ENCODE results near the gene C10orf90.

GRCh38 chr10:126634911-126635310 lies 35.6 kb downstream of the C10orf90 start:
- TF ChIP-seq, protein P1, sequence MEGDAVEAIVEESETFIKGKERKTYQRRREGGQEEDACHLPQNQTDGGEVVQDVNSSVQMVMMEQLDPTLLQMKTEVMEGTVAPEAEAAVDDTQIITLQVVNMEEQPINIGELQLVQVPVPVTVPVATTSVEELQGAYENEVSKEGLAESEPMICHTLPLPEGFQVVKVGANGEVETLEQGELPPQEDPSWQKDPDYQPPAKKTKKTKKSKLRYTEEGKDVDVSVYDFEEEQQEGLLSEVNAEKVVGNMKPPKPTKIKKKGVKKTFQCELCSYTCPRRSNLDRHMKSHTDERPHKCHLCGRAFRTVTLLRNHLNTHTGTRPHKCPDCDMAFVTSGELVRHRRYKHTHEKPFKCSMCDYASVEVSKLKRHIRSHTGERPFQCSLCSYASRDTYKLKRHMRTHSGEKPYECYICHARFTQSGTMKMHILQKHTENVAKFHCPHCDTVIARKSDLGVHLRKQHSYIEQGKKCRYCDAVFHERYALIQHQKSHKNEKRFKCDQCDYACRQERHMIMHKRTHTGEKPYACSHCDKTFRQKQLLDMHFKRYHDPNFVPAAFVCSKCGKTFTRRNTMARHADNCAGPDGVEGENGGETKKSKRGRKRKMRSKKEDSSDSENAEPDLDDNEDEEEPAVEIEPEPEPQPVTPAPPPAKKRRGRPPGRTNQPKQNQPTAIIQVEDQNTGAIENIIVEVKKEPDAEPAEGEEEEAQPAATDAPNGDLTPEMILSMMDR (IDR thresholded peaks at IDR 0.05; ENCODE audit: low read depth, low read length, poor library complexity, severe bottlenecking) = no peak
- no peak for TF ChIP-seq EZH2phosphoT487 (IDR thresholded peaks at IDR 0.05; ENCODE audit: borderline replicate concordance, low read length)

Data from DOHH2 (cell line).